HG03378 (cell line): ENCODE results near the gene CYB561D1.

Experiments
- ATAC-seq: cut with Tn5 transposase; IDR thresholded peaks from one replicate; pipeline ENCODE4 v1.9.1; 2021; ENCODE audit warnings: mild to moderate bottlenecking, moderate library complexity; ENCODE audit not compliant: unreplicated experiment

CYB561D1 gene

DNA sequence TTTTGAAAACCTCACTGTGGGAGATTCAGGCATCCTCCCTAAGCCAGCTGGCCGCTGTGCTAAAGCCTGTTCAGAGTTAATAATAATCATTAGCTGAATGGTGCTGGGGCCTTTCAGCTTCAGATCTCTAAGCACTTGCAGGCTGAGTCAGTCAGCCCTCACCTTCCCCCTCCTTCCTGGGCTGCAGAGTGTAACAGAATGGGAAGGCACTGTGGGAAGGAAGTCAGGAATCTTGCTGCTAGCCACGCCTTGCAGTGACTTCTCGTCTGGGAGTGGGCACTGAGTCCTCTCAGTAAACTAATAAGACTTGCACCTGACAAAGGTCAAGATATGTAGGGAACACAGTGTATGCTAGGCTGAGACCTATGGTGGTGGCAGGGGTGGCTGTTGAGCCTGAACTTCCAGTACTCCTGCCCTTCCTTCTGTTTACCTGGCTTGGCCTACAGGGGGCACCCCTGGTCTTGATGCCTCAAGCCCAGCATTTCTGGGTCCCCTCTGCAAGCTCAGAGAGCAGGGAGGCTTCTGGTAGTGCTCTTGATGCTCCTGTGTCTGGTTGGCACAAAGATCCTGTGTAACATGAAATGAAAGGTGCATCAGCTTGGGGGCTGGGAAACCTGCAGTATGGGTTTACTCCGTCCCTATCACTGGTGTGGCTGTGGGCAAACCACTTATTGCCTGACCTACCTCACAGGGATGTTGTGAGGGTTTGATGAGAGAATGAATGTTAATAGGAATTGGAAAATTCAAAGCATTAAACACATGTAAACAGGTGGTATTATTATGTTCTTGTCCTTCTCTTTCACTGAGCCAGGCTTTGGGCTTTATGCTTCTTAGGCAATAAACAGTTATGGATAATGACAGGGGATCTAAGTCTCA is 6.0 kb downstream of the CYB561D1 start:
- no peak for ATAC-seq

DNA sequence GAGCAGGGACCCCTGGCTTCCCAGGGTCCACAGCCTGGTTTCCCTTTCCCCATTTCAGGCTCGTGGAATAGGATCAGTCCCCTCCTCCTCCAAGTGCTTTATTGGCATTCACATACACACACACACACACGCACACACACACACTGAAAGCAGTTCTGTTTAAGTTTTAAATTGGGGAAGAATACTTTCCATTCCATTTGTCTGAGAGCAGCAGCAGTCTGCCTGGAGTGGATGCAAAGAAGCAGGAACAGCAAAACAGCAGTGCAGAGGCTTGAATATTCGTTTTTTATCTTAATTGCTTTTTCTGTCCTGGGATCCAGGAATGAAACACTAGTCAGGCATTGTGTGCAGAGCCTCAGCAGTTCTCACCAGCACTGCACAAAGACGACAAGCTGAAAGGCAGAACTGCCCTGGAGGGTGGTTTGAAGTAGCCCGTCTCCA is 7.1 kb downstream of the CYB561D1 start:
- no peak for ATAC-seq

DNA sequence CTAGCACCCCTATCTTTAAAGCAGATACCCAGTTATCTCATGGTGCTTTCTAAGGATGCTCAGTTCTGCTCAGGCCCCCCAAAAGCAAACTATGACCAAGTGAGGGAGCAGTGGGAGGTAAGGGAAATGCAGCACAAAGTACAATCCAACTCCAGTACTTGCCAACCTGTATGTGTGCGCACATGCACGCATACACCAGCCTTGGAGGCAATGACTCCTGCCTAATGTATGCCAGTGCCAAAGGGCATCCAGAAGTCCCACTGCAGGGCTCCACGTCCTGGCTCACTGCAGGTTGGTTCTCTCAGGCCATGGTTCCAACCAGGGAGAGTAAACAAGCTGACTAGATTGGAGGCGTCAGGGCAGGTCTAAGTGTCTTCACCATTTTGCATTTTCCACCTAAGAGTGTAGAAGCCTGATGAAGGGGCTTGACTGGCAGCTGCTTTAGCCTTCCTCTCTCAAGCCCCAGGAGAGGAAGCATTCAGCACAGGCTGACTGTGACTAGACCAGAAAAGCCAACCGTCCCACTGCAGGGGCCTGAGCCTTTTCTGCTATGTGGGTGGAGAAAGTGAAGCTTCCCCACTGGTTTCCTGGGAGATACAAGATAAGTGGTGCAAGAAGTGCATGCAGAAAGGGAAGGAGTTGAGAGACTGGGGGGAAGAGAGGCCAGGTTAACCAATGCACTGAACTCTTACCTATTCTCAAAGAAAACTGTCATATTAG is 7.9 kb downstream of the CYB561D1 start:
- ATAC-seq = no peak

DNA sequence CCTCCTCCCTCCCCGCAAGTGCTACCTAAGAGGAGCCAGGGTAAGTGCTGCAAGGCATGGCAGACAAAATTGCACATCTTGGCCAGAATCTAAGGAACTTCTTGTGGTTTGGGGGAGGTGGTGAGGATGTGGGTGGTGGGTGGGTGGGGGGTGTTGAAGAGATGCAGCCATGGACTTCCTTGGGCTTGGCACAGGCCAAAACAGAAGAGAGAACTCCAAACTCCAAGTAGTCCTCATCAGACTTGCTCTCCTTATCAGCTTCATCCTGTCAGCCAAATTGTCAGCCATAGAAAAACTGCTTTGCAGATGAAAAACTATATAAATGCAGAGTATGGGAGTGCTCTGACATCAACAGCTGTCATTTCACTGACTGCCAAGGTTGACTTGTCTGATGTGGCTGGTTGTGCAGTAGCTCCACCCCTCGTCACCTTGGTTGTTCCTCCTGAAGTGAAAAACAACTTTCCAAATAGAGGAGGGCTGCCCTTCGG is 8.5 kb downstream of the CYB561D1 start:
- no peak for ATAC-seq

DNA sequence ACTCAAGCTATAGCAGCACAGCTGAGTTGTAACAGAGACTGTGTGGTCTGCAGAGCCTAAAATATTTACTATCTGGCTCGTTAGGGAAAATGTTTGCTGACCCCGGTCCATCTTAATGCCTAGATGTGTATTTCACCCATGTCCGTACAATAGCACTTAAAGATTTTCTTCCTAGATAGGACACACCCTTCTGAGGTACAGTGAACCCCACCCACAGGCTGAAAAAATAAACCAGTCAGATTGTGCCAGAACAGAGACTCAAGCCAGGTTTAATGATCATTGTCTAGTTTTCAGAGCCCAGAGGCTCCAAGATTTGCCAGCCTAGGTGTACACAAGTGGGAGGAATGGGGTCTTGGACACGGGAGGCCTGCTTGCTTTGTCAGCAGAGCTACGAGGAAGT is 10.0 kb downstream of the CYB561D1 start:
- no peak for ATAC-seq

DNA sequence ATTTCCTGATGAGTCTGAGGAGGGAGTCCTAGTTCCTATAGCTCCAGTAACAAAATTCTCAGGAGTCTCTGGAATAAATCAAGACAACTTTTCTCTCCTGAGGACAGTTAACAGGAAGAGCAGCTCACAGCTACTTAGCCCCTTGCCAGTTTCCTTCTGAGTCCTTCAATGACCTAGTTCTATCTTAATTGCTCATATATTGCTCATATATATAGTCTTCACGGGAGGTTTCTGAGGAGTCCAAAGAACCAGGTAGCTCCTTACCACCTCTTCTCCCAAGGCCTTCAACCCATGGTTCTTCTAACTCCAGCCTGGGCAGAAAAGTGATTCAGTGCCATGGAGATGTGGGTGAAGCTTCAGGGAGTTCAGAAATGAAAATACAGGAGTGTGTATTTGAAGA is 11.1 kb downstream of the CYB561D1 start:
- no peak for ATAC-seq

DNA sequence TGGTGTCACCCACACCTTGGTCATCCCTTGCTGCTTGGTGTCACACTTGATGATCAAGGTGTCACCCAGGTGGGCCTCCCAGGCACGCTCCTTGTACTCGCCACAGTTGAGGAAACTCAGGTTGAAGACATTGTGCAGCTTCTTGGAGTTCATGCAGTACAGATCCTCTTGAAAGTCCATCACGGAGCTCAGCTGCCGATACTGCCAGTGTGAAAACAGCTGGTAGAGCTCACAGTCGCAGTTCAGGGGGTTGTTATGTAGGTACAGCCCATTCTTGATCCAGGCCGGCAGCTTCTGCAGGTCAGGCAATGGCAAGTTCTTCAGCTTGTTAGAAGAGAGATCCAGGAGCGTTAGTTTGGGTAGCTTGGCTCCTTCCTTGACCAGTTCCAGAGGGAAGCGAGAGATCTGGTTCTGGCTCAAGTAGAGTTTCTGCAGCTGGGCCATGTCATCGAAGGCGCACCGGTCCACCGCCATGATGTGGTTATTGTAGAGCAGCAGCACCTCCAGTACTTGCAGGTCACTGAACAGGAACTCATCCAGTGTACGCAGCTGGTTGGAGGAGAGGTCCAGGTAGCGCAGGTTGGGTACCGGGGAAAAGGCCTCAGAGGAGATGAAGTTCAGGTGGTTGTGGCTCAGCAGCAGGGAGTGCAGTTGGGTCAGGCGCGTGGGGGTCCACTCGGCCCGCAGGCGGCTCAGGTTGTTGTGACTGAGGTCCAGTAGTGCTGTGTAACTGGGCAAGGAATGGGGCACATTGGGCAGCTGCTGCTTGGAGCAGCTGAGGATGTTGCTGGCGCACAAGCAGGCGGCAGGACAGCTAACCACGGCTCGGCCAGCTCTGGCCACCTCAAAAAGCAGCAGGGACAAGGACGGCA is 14.3 kb downstream of the CYB561D1 start:
- no peak for ATAC-seq

DNA sequence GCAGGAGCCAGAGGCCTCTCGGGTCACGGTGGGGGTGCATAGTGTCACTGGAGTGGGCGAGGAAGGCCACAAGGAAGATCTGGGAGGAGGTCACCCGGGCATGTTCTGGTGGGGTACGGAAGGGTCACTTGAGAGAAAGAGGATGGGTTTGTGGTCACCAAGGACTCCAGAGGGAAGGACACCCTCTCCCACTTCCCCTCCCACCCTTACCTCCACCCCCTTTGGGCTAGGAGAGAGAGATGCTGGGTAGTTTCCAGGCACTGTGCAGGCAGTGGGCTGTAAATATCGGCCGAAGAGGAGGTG is 14.9 kb downstream of the CYB561D1 start:
- ATAC-seq = no peak

DNA sequence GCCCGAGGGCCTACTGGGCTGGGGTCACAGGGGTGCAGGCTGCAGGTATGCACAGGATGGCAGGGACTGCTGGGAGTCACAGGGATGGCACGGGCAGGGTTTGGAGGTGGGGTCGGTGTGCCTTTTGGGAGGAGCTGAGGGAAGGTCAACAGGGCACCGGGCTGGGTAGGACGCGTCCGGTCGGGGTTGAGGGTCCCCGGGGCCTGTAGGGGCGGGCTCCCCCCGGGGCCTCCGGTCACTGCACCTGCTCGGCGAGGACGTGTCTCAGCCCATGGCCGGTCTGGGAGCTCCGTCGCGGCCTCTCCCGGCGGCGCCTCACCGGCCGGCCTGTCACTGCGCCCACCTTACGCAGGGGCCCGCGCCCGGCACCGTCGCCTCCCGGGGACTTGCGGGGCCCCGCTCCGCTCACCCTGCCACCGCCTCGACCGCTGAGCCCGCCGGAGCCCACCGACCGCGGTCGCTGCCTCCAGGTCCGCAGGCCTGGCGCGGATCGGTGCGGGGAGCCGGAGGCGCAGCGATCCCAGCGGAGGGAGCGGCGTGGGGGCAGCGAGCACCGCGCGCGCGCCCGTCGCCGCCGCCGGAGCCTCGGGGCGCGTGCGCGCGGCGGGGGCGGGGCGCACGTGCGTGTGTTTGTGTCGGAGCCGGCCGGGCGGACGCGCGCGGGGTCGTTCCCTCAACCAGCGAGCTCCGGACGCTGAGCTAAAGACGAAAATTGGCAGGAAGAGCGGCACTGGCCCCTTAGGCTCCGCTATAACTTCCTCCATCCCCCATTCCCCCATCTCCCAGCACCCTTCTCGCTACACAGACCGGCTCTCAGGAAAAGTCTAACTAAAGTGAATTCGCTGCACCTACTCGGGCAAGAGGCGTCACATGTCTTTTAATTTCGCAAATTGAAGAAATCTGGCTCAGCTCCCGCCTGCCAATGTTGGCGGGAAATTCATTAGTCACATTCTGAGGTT is 15.6 kb downstream of the CYB561D1 start, which contains the start of gene AMIGO1:
Gene AMIGO1 (minus strand): TSS at position 552 of the 959 bp plus-strand sequence. CDS start 815 bp downstream, outside the sequence.
- no peak for ATAC-seq

DNA sequence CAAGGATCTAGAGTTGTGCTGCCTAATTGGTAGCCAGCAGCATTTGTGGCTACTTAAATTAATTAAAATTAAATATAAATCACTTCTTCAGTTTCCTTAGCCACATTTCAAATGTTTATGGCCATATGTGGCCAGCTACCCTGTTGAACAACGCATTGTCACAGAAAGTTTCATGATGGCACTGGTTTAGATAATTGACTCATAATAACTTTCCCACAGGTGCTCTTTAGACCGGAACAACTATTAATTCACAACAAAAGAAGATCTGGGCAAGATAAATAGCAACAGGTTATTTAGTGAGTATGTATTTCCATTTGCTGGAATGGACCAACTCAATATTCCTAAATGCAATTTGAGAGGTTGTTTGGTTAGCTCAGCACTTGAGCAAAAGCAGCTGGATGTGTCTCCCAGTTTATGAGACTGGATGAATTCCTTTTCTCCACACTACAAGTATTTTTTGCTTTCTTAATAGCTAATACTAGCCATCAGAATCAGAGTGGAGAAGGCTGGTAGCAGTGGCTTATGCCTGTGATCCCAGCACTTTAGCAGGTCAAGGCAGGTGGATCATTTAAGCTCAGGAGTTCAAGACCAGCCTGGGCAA is 19.3 kb downstream of the CYB561D1 start:
- no peak for ATAC-seq

DNA sequence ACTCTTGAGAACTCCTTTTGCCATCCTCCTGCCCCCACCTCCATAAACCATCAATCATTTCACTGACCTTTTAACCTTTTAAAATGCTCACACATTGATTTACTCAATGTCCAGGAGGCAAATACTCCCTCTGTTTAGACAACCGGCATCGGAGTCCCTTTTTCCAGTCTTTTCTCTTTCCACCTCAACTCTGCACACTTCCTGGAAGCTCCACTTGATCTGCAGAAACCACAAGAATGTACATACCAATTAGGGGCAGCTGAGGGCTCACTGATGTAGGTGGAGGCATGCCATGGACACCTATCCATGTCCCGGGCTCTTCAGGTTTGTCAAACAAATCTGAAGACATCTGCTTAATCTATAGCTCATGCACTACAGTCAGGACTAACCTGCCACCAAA is 21.0 kb downstream of the CYB561D1 start:
- no peak for ATAC-seq

DNA sequence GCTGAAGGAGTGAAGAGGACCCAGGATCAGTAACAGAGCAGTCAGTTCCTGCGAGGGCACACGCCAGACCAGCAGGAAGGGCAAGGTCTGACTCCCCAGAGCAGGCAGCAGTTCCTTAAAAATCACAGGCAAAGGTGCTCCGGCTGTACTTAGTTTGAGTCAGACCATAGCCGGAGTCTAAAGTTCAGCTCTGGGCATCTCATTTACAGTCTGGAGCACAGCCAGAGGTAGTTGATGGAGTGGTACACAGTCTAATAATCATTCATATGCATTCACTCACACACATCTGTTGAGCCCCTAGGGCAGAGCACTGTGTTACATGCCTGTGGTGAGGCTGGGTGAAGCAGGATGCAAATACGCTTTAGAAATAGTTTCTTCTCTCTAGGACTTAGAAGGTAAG is 23.0 kb downstream of the CYB561D1 start:
- ATAC-seq = no peak

DNA sequence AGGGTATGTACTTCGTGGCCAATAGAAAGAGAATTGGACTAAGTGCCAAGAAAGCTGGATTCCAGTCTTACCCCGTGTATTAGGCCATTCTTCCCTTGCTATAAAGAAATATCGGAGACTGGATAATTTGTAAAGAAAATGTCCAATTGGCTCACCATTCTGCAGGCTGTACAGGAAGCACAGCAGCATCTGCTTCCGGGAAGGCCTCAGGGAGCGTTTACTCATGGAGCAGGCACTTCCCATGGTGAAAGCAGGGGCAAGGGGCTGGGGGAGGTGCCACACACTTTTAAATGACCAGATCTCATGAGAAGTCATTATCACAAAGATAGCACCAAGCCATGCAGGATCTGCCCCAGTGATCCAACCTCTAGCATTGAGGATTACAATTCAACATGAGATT is 23.4 kb downstream of the CYB561D1 start:
- no peak for ATAC-seq

DNA sequence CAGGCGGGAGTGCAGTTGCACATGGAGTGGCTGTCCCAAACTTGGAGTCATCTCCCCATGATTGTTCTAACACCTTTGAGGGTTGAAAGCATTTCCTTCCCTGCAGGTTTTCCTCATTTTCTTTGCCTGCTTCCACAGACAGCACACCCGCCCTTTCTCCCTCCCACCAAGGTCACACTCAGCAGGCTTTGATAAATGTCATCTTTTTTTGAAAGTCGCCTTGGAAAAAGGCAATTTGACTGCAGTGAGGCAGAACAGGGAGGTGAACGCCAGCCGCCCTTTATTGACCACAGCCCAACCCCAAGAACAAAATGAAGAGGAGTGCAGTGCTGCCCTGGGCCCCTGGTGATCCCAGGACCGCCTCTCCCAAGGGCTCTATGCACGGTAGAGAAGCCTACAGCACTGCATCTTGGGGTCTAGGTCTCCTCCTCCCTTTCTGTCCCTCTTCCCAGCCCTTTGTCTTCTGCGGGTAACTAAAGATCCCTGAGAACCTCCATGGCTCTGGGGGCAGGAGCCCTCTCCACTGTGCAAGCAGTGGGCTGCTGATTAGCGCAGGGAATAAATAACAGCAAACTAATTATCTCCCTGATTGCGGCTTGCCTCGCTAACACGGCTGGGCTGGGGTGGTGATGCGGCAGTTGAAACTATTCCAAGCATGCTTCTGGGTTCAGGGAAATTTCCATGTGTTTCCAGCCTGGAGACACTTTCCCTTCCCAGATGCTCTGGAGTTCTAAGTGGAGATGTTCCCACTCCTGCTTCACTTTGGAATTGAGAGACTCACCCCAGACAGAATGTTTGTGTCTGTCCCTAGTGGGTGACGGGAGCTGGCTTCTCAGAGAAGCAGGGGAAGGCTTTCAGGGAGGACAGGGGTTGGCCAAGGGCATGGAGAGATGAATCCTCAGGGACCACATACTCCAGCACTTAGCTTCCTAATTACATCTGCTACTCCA is 27.4 kb downstream of the CYB561D1 start:
- no peak for ATAC-seq

DNA sequence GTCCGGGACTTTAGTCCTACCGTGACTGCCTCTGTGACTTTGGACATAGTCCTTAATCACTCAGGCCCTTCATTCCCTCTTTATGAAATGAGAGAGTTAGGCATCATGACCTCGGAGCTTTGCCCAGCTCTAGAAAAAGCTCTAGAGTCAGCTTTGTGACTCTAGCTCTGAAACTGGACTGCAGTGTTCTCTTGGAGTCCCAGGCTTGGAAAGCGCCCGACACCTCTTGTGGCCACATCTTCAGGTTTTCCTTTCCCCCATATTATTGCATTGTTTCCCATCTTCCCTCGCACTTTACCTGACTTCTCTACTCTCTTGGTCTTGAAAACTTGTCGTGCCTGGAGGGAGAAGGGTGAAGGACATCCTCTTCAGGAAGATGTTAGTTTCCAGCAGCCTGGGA is 28.1 kb downstream of the CYB561D1 start:
- no peak for ATAC-seq

DNA sequence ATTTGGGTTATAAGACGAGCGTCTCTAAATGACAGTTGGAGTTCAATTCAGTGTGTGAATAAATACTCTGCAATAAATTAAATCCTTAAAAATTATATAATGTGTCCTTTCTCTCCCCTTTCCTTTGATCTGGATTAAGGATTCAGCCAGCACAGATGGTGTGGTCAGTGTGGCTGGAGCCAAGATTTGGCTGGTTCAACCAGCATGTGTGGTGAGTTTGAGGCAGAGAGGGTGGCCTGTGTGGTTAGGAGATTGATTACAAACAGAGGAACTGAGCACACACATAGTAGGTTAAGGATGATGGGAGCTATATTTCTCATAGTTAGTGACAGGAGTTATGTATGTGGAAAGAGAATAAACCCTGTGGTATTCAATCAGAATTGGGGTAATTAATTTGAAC is 29.8 kb downstream of the CYB561D1 start:
- ATAC-seq = no peak

DNA sequence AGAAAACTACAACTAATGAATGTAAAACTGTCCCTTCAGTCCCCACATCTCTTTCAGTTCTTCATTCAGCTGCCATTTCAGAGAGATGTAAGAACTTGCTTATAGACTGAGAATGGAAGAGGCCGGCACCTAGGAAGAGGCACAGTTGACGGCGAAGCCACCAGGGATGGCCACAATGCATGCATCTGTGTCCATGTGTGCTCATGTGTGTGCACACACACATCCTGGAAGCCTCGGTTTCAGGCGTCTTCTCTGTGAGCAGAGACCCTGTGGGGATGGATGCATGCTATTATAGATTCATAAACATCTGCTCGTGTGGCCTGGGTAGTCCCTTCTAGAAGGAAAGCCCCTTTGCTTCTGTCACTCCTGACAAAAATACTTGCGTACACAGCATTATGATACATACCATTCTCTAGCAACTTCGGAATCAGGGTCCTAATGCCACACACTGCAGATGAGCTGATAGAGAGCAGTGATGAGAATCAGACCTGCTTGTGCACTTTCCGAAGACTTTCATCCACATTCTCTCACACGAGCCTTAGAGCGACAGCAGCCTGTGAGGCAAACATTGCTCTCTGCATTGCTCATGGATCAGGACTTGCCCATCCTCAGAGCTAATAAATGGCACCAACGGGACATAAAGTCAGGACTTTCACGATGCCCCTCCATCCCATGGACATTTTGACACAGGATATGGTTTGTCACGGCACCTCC is 33.4 kb downstream of the CYB561D1 start:
- ATAC-seq = peak; percentile 68
